Mesenchymal stem cell (in vitro differentiated cells and primary cell): ENCODE measurements around the gene SNAP47.

Experiments used
- DNase-seq: peaks from one replicate; pipeline ENCODE4 v3.0.0-alpha.2; 2013
- H2AFZ ChIP-seq: one replicate; pipeline ENCODE4 v1.6.1; 2013; ENCODE audit warnings: low read depth, mild to moderate bottlenecking, control low read depth, inconsistent platforms, low read length, moderate library complexity
- H2AK5ac ChIP-seq: 2 replicates; pipeline ENCODE4 v1.6.1; 2013; ENCODE audit warnings: low read length, moderate library complexity, mild to moderate bottlenecking, inconsistent platforms; ENCODE audit not compliant: severe bottlenecking
- H2BK120ac ChIP-seq: one replicate; pipeline ENCODE4 v1.6.1; 2013; ENCODE audit warnings: low read depth, mild to moderate bottlenecking, inconsistent platforms, low read length, moderate library complexity
- H2BK12ac ChIP-seq, 2 experiments: one replicate each; pipeline ENCODE4 v1.6.1; 2013; ENCODE audit warnings: inconsistent platforms in 2 of 2, low read length in 2 of 2, mild to moderate bottlenecking in 2 of 2, moderate library complexity in 2 of 2, control low read depth in 1 of 2
- H2BK15ac ChIP-seq: one replicate; pipeline ENCODE4 v1.6.1; 2013; ENCODE audit warnings: mild to moderate bottlenecking, low read depth, inconsistent platforms; ENCODE audit not compliant: poor library complexity, severe bottlenecking
- H2BK5ac ChIP-seq: 2 replicates; pipeline ENCODE4 v1.6.1; 2013; ENCODE audit warnings: low read depth, mild to moderate bottlenecking, low read length, control low read depth, inconsistent platforms; ENCODE audit not compliant: poor library complexity, severe bottlenecking
- H3K14ac ChIP-seq, 2 experiments: one replicate each; pipeline ENCODE4 v1.6.1; 2013; ENCODE audit warnings: inconsistent platforms in 2 of 2, low read length in 2 of 2, control low read depth in 1 of 2, mild to moderate bottlenecking in 1 of 2, moderate library complexity in 1 of 2
- H3K18ac ChIP-seq, 2 experiments: one replicate each; pipeline ENCODE4 v1.6.1; 2013; ENCODE audit warnings: inconsistent platforms in 2 of 2, low read length in 2 of 2, control low read depth in 1 of 2, low read depth in 1 of 2, mild to moderate bottlenecking in 1 of 2
- H3K23ac ChIP-seq, 2 experiments: one replicate each; pipeline ENCODE4 v1.6.1; 2013; ENCODE audit warnings: inconsistent platforms in 2 of 2, low read length in 2 of 2, mild to moderate bottlenecking in 2 of 2, moderate library complexity in 2 of 2, control low read depth in 1 of 2
- H3K27ac ChIP-seq: 2 replicates; pipeline ENCODE4 v1.5.1; 2013; ENCODE audit warnings: mild to moderate bottlenecking, moderate library complexity, low read length, control low read depth, inconsistent platforms; ENCODE audit not compliant: poor library complexity, severe bottlenecking
- H3K27me3 ChIP-seq, 2 experiments: 2 replicates each; pipeline versions ENCODE4 v1.6.1 to v1.7.0; 2013; ENCODE audit warnings: low read length in 2 of 2, mild to moderate bottlenecking in 2 of 2, moderate library complexity in 2 of 2, control low read depth in 1 of 2, inconsistent platforms in 1 of 2; ENCODE audit not compliant: control insufficient read depth in 1 of 2, insufficient read depth in 1 of 2
- H3K36me3 ChIP-seq, 2 experiments: 2 replicates each; pipeline versions ENCODE4 v1.6.1 to v1.7.0; 2013; ENCODE audit warnings: low read length in 2 of 2, control low read depth in 1 of 2, inconsistent platforms in 1 of 2, low read depth in 1 of 2, mild to moderate bottlenecking in 1 of 2; ENCODE audit not compliant: insufficient read depth in 2 of 2, control insufficient read depth in 1 of 2
- H3K4ac ChIP-seq, 2 experiments: one replicate each; pipeline ENCODE4 v1.6.1; 2013; ENCODE audit warnings: inconsistent platforms in 2 of 2, low read length in 2 of 2, mild to moderate bottlenecking in 2 of 2, moderate library complexity in 2 of 2, control low read depth in 1 of 2, low read depth in 1 of 2
- H3K4me1 ChIP-seq: 2 replicates; pipeline ENCODE4 v1.6.1; 2013; ENCODE audit warnings: low read depth, low read length, control low read depth; ENCODE audit not compliant: control insufficient read depth, insufficient read depth
- H3K4me2 ChIP-seq: 2 replicates; pipeline ENCODE4 v1.6.1; 2013; ENCODE audit warnings: low read length, mild to moderate bottlenecking, inconsistent platforms; ENCODE audit not compliant: poor library complexity, severe bottlenecking
- H3K4me3 ChIP-seq, 2 experiments: 2 replicates each; pipeline versions ENCODE4 v1.5.1 to v1.7.0; 2013; ENCODE audit warnings: low read length in 2 of 2, mild to moderate bottlenecking in 2 of 2, control low read depth in 1 of 2, low read depth in 1 of 2; ENCODE audit not compliant: insufficient read depth in 1 of 2
- H3K79me1 ChIP-seq: replicated peaks from 2 replicates; pipeline ENCODE4 v1.6.1; 2013; ENCODE audit warnings: mild to moderate bottlenecking, control low read depth, low read length, inconsistent platforms; ENCODE audit not compliant: poor library complexity, severe bottlenecking
- H3K9ac ChIP-seq: 2 replicates; pipeline ENCODE4 v1.7.0; 2013; ENCODE audit warnings: mild to moderate bottlenecking, low read length, moderate library complexity
- H3K9me3 ChIP-seq: 2 replicates; pipeline ENCODE4 v1.7.0; 2013; ENCODE audit warnings: mild to moderate bottlenecking, low read length; ENCODE audit not compliant: control insufficient read depth
- H4K8ac ChIP-seq: one replicate; pipeline ENCODE4 v1.6.1; 2013; ENCODE audit warnings: inconsistent platforms, mild to moderate bottlenecking, low read length, moderate library complexity
- H4K91ac ChIP-seq: one replicate; pipeline ENCODE4 v1.6.1; 2013; ENCODE audit warnings: mild to moderate bottlenecking, low read length, inconsistent platforms
- WGBS: methylation state at CpG from one replicate; pipeline ENCODE4 v1.1.7; 2013; ENCODE audit warnings: mixed read lengths; 5-methylcytosine and 5-hydroxymethylcytosine counted together

SNAP47 gene

GRCh38 chr1:227770812-227771211 is 35.6 kb downstream of the SNAP47 start:
- no peak overlapping the region for H2BK15ac ChIP-seq
- no peak overlapping the region for H2AFZ ChIP-seq
- DNase-seq: no peak
- H3K27me3 ChIP-seq: no peaks in the 10 kb centered on the region
- H4K91ac ChIP-seq: no peak overlapping the region
- no peak overlapping the region for H2BK12ac ChIP-seq
- no peak overlapping the region for H2BK5ac ChIP-seq
- no peaks in the 10 kb centered on the region for H3K9me3 ChIP-seq
- no peak overlapping the region for H3K23ac ChIP-seq
- peaks cover 38% of the 10 kb centered on the region for H3K4me1 ChIP-seq
- H2AK5ac ChIP-seq: no peak overlapping the region
- H3K18ac ChIP-seq: no peak overlapping the region
- peaks cover 40% of the 10 kb centered on the region for H3K79me1 ChIP-seq
- no peak overlapping the region for H4K8ac ChIP-seq
- H2BK120ac ChIP-seq: no peak overlapping the region
- 98% methylated on average over 13 of the region's 13 CpGs for WGBS
- no peak overlapping the region for H3K4ac ChIP-seq
- no peak overlapping the region for H3K4me2 ChIP-seq
- H3K14ac ChIP-seq: no peak overlapping the region
- no peak overlapping the region for H3K27ac ChIP-seq
- H3K36me3 ChIP-seq: peaks cover 55 to 62% of the 10 kb centered on the region in 2 experiments
- no peak overlapping the region for H3K4me3 ChIP-seq
- H3K9ac ChIP-seq: no peak overlapping the region

DNA sequence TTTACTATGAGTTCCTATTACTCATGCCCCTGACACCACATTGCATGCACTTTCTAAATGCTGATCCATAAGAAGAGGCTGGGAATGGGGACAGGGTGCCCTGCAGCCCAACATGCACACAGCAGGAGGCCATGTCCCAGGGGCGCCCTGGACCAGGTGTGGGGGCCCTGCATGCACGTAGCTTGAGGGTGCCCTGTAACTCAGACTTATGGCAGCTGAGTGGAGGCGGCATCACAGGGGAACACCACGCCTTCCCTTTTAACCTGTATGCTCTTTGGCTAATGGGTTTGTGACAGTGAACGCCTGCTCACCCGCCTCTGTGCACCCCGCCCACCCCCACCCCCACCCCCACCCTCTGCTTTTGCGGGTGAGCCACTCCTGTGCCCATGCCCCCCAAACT is 36.1 kb downstream of the SNAP47 start:
- Histone ChIP-seq H2BK5ac (no peak overlapping the region), H3K4me1 (peaks cover 38% of the 10 kb centered on the region), H3K14ac (no peak overlapping the region), H3K9me3 (no peaks in the 10 kb centered on the region), H3K4ac (no peak overlapping the region), H2BK12ac (no peak overlapping the region), H2AFZ (no peak overlapping the region), H4K8ac (no peak overlapping the region), H3K36me3 (peaks cover 57 to 62% of the 10 kb centered on the region in 2 experiments), H3K4me3 (no peak overlapping the region), H3K4me2 (no peak overlapping the region), H3K79me1 (peaks cover 40% of the 10 kb centered on the region), H3K27ac (no peak overlapping the region), H2AK5ac (no peak overlapping the region), H2BK120ac (no peak overlapping the region), H3K18ac (no peak overlapping the region), H3K23ac (no peak overlapping the region), H3K27me3 (no peaks in the 10 kb centered on the region), H2BK15ac (no peak overlapping the region), H3K9ac (no peak overlapping the region), H4K91ac (no peak overlapping the region)
- no peak for DNase-seq
- 95% methylated on average over 7 of the region's 8 CpGs for WGBS

GRCh38 chr1:227771771-227772170 is 36.5 kb downstream of the SNAP47 start:
- Histone ChIP-seq H2BK120ac (no peak overlapping the region), H2AFZ (no peak overlapping the region), H3K18ac (no peak overlapping the region), H3K9me3 (no peaks in the 10 kb centered on the region), H3K27me3 (no peaks in the 10 kb centered on the region), H3K4ac (no peak overlapping the region), H3K79me1 (peaks cover 40% of the 10 kb centered on the region), H2BK12ac (no peak overlapping the region), H3K4me2 (no peak overlapping the region), H2BK15ac (no peak overlapping the region), H4K8ac (no peak overlapping the region), H2BK5ac (no peak overlapping the region), H3K4me3 (no peak overlapping the region), H3K23ac (no peak overlapping the region), H4K91ac (no peak overlapping the region), H3K4me1 (peaks cover 36% of the 10 kb centered on the region), H3K27ac (no peak overlapping the region), H3K9ac (no peak overlapping the region), H3K14ac (no peak overlapping the region), H3K36me3 (peaks cover 60 to 61% of the 10 kb centered on the region in 2 experiments), H2AK5ac (no peak overlapping the region)
- WGBS: 97% methylated on average over 4 of the region's 7 CpGs
- DNase-seq: no peak

GRCh38 chr1:227773558-227773957 is 38.3 kb downstream of the SNAP47 start:
- Histone ChIP-seq H3K18ac (no peak overlapping the region), H3K4ac (no peak overlapping the region), H3K36me3 (peaks cover 42 to 48% of the 10 kb centered on the region in 2 experiments), H3K14ac (no peak overlapping the region), H2AFZ (no peak overlapping the region), H2AK5ac (no peak overlapping the region), H3K27me3 (no peaks in the 10 kb centered on the region), H2BK120ac (no peak overlapping the region), H3K4me3 (no peak overlapping the region), H3K23ac (no peak overlapping the region), H3K79me1 (peaks cover 42% of the 10 kb centered on the region), H3K9ac (no peak overlapping the region), H3K4me2 (no peak overlapping the region), H3K4me1 (peaks cover 40% of the 10 kb centered on the region), H3K27ac (no peak overlapping the region), H2BK15ac (no peak overlapping the region), H2BK5ac (no peak overlapping the region), H3K9me3 (no peaks in the 10 kb centered on the region), H4K8ac (no peak overlapping the region), H2BK12ac (no peak overlapping the region), H4K91ac (no peak overlapping the region)
- DNase-seq: no peak
- WGBS: 97% methylated on average over 15 of the region's 15 CpGs
